Erythroblast (primary cell): ENCODE data around the gene MNT.
A peak's percentile ranks its signal among the peaks of the same experiment; 100 is the strongest.

Source experiments
- DNase-seq, 2 experiments: peaks; one replicate each; lab custom pipeline; 2025; lab: John Stamatoyannopoulos, UW
- GATA1 ChIP-seq: IDR thresholded peaks from 2 replicates; pipeline ENCODE4 v1.6.1; 2011; ENCODE audit warnings: low read depth, mild to moderate bottlenecking, control low read depth, low read length, moderate library complexity
- POLR2A ChIP-seq: IDR thresholded peaks from 2 replicates; pipeline ENCODE4 v1.6.1; 2011; ENCODE audit warnings: mild to moderate bottlenecking, low read length

Gene MNT

GRCh38 chr17:2406271-2406902, 5.5 kb upstream of the MNT start:
- no peak for TF ChIP-seq GATA1
- TF ChIP-seq POLR2A = no peak
- DNase-seq = peak in 1 of 2 experiments; percentile 32

GRCh38 chr17:2405247-2405926, 4.5 kb upstream of the MNT start:
- DNase-seq = no peak
- TF ChIP-seq POLR2A = no peak
- no peak for TF ChIP-seq GATA1

- no peak for DNase-seq
- no peak for TF ChIP-seq GATA1
These were observed 2.2 kb upstream of the MNT start for GRCh38 chr17:2403044-2403443.

GRCh38 chr17:2402544-2402943, 1.7 kb upstream of the MNT start:
- TF ChIP-seq GATA1 (no peak), POLR2A (no peak)
- DNase-seq = no peak

GRCh38 chr17:2401426-2402221, 764 bp upstream of the MNT start:
- peak; percentile 99 for DNase-seq
- peak; percentile 13 for TF ChIP-seq POLR2A
- TF ChIP-seq GATA1 = no peak

- DNase-seq = peak; percentile 67 to 75
- no peak for TF ChIP-seq POLR2A
- no peak for TF ChIP-seq GATA1
These were observed 390 bp downstream of the MNT start for GRCh38 chr17:2400474-2400866.

- TF ChIP-seq POLR2A = peak; percentile 87
- no peak for TF ChIP-seq GATA1
- peak; percentile 96 to 98 for DNase-seq
These were observed 1.0 kb downstream of the MNT start for GRCh38 chr17:2399572-2400473.

GRCh38 chr17:2398655-2399571, 1.9 kb downstream of the MNT start:
- no peak for TF ChIP-seq POLR2A
- TF ChIP-seq GATA1 = no peak
- peak; percentile 63 to 72 for DNase-seq

GRCh38 chr17:2398182-2398581, 2.7 kb downstream of the MNT start:
- DNase-seq = peak in 1 of 2 experiments; percentile 44
- no peak for TF ChIP-seq POLR2A
- no peak for TF ChIP-seq GATA1

GRCh38 chr17:2397247-2398171, 3.4 kb downstream of the MNT start:
- TF ChIP-seq POLR2A (no peak), GATA1 (no peak)
- DNase-seq = no peak

- TF ChIP-seq POLR2A = no peak
- no peak for TF ChIP-seq GATA1
- DNase-seq = peak; percentile 83 to 87
These were observed 4.2 kb downstream of the MNT start for GRCh38 chr17:2396568-2397246.

GRCh38 chr17:2396192-2396567, 4.7 kb downstream of the MNT start:
- TF ChIP-seq POLR2A (no peak), GATA1 (no peak)
- no peak for DNase-seq
